Transverse colon (tissue), 4 donors: ENCODE data around the gene TRPV2.

ENCODE experiments used
- CTCF ChIP-seq, 5 experiments: fragments of 200-600 bp in 3 of 5; fragments of 450-650 bp in 2 of 5; sonication (generic) in 3 of 5; IDR thresholded peaks; 1 replicate in 2 of 5; 2 replicates in 3 of 5; pipeline ENCODE4 v1.5.1; 2016 to 2017; ENCODE audit warnings: antibody characterized with exemption in 5 of 5, inconsistent platforms in 3 of 5, mild to moderate bottlenecking in 2 of 5, moderate library complexity in 1 of 5
- EP300 ChIP-seq: sonication (generic); formaldehyde crosslinking; IDR thresholded peaks from one replicate; pipeline ENCODE4 v1.6.1; 2017; ENCODE audit warnings: antibody characterized with exemption, low read depth
- POLR2A ChIP-seq: fragments of 450-650 bp; IDR thresholded peaks from one replicate; pipeline ENCODE4 v1.6.1; 2016; ENCODE audit warnings: antibody characterized with exemption, mild to moderate bottlenecking, moderate library complexity
- POLR2AphosphoS5 ChIP-seq, 3 donors: sonication (generic); formaldehyde crosslinking; IDR thresholded peaks; one replicate each; pipeline ENCODE4 v1.6.1; 2016; ENCODE audit warnings: antibody characterized with exemption in 3 of 3

- TF ChIP-seq CTCF (IDR thresholded peaks at IDR 0.05): no peak
- TF ChIP-seq POLR2A: no peak
- TF ChIP-seq EP300: no peak
- no peak for TF ChIP-seq POLR2AphosphoS5 (IDR thresholded peaks at IDR 0.05)
Measured at GRCh38 chr17:16473044-16474011, 58.0 kb downstream of the TRPV2 start.
